DOHH2 (cell line): Measurements from ENCODE around the gene VPS8.

Experiments
- H3F3A ChIP-seq: fragments of 200-600 bp; sonication (generic), shearing (Covaris generic); 2 replicates; pipeline ENCODE4 v1.6.0; 2016; ENCODE audit warnings: antibody characterized with exemption, mild to moderate bottlenecking; ENCODE audit not compliant: control insufficient read depth, insufficient read depth
- H3K27ac ChIP-seq: fragments of 200-600 bp; sonication (generic); 2 replicates; pipeline ENCODE4 v1.5.1; 2014; ENCODE audit warnings: low read depth, mild to moderate bottlenecking, low read length, moderate library complexity
- H3K27me3 ChIP-seq: fragments of 200-600 bp; sonication (generic); 2 replicates; pipeline ENCODE4 v1.6.1; 2014; ENCODE audit warnings: mild to moderate bottlenecking, low read length, mixed read lengths; ENCODE audit not compliant: control insufficient read depth
- H3K36me3 ChIP-seq: fragments of 200-600 bp; sonication (generic); 2 replicates; pipeline ENCODE4 v1.6.1; 2014; ENCODE audit warnings: mild to moderate bottlenecking, low read length, moderate library complexity, mixed read lengths; ENCODE audit not compliant: control insufficient read depth
- H3K4me1 ChIP-seq: fragments of 200-600 bp; sonication (generic); 2 replicates; pipeline ENCODE4 v1.6.1; 2014; ENCODE audit warnings: mild to moderate bottlenecking, low read length, mixed read lengths; ENCODE audit not compliant: control insufficient read depth
- H3K4me2 ChIP-seq: fragments of 200-600 bp; sonication (generic); 2 replicates; pipeline ENCODE4 v1.6.0; 2014; ENCODE audit warnings: mild to moderate bottlenecking, low read length, moderate library complexity
- H3K4me3 ChIP-seq: fragments of 200-600 bp; sonication (generic); 2 replicates; pipeline ENCODE4 v1.5.1; 2014; ENCODE audit warnings: mild to moderate bottlenecking, low read length, mixed read lengths
- H3K79me2 ChIP-seq: fragments of 200-600 bp; sonication (generic); 2 replicates; pipeline ENCODE4 v1.6.1; 2014; ENCODE audit warnings: mild to moderate bottlenecking, low read length, mixed read lengths; ENCODE audit not compliant: control insufficient read depth
- H3K9me2 ChIP-seq: fragments of 200-600 bp; sonication (generic); replicated peaks from 2 replicates; pipeline ENCODE4 v1.6.1; 2014; ENCODE audit warnings: mild to moderate bottlenecking, low read length, mixed read lengths; ENCODE audit not compliant: control insufficient read depth
- H3K9me3 ChIP-seq: fragments of 200-600 bp; sonication (generic); 2 replicates; pipeline ENCODE4 v1.6.1; 2014; ENCODE audit warnings: antibody characterized with exemption, low read length, mixed read lengths; ENCODE audit not compliant: control insufficient read depth, insufficient read depth
- H4K20me1 ChIP-seq: fragments of 200-600 bp; sonication (generic); 2 replicates; pipeline ENCODE4 v1.6.0; 2014; ENCODE audit warnings: low read depth, mild to moderate bottlenecking, antibody characterized with exemption, low read length, moderate library complexity; ENCODE audit not compliant: control insufficient read depth, insufficient read depth
- CTCF ChIP-seq: fragments of 200-600 bp; sonication (generic); IDR thresholded peaks from one replicate; pipeline ENCODE4 v1.5.1; 2014; ENCODE audit warnings: antibody characterized with exemption, mild to moderate bottlenecking, low read depth, low read length; ENCODE audit not compliant: poor library complexity, severe bottlenecking
- EZH2phosphoT487 ChIP-seq: fragments of 200-600 bp; sonication (generic); IDR thresholded peaks from 2 replicates; pipeline ENCODE4 v1.6.1; 2017; ENCODE audit warnings: borderline replicate concordance, mild to moderate bottlenecking, antibody characterized with exemption, low read length, moderate library complexity, mixed read lengths

VPS8 gene

GRCh38 chr3:185066251-185066650 lies 254.3 kb downstream of the VPS8 start:
- no peaks in the 10 kb centered on the region for H3K27me3 ChIP-seq
- no peaks in the 10 kb centered on the region for H3K36me3 ChIP-seq
- no peaks in the 10 kb centered on the region for H3F3A ChIP-seq
- TF ChIP-seq EZH2phosphoT487, result no peak
- no peak for TF ChIP-seq CTCF
- no peak overlapping the region for H3K4me2 ChIP-seq
- no peak overlapping the region for H3K4me3 ChIP-seq
- H3K4me1 ChIP-seq, result peaks cover 24% of the 10 kb centered on the region
- no peaks in the 10 kb centered on the region for H3K9me2 ChIP-seq
- H4K20me1 ChIP-seq, result no peaks in the 10 kb centered on the region
- no peaks in the 10 kb centered on the region for H3K79me2 ChIP-seq
- no peak overlapping the region for H3K27ac ChIP-seq
- peaks cover under 1% of the 10 kb centered on the region; the same call in 1 of the 2 replicates for H3K9me3 ChIP-seq

- TF ChIP-seq CTCF (no peak), EZH2phosphoT487 (no peak)
- no peaks in the 10 kb centered on the region for H3F3A ChIP-seq
- no peaks in the 10 kb centered on the region for H3K79me2 ChIP-seq
- H3K9me3 ChIP-seq, result no peaks in the 10 kb centered on the region
- no peak overlapping the region for H3K27ac ChIP-seq
- no peaks in the 10 kb centered on the region for H3K27me3 ChIP-seq
- H3K36me3 ChIP-seq, result no peaks in the 10 kb centered on the region
- H3K4me1 ChIP-seq, result peaks cover 23% of the 10 kb centered on the region
- H3K4me2 ChIP-seq, result no peak overlapping the region
- H3K4me3 ChIP-seq, result no peak overlapping the region
- H3K9me2 ChIP-seq, result no peaks in the 10 kb centered on the region
- no peaks in the 10 kb centered on the region for H4K20me1 ChIP-seq
Observed at GRCh38 chr3:185067173-185067572, 255.2 kb downstream of the VPS8 start.

- Histone ChIP-seq H3K9me2 (no peaks in the 10 kb centered on the region), H3F3A (no peaks in the 10 kb centered on the region), H3K4me2 (no peak overlapping the region), H4K20me1 (no peaks in the 10 kb centered on the region), H3K9me3 (no peaks in the 10 kb centered on the region), H3K36me3 (no peaks in the 10 kb centered on the region), H3K79me2 (no peaks in the 10 kb centered on the region), H3K27ac (no peak overlapping the region), H3K27me3 (no peaks in the 10 kb centered on the region), H3K4me3 (no peak overlapping the region), H3K4me1 (peaks cover 5% of the 10 kb centered on the region)
- TF ChIP-seq EZH2phosphoT487 (no peak), CTCF (peak; percentile 37)
Observed at GRCh38 chr3:185069037-185070030, 257.4 kb downstream of the VPS8 start.
